AG04450 (cell line): ENCODE data around the gene BFSP1. TPM values are rescaled to one million over a fixed set of nuclear protein-coding genes. Genes with fewer than 3 reads are reported as not detected.
A peak's percentile ranks its signal among the peaks of the same experiment; 100 is the strongest.

Source experiments
- CTCF ChIA-PET: fragments of 300-600, 350-600 bp; formaldehyde crosslinking; extraction: SDS; loops from one replicate; lab custom pipeline; 2022; ENCODE audit warnings: antibody characterized with exemption, inconsistent platforms; lab: Charles Lee
- POLR2A ChIA-PET: fragments of 350-600 bp; formaldehyde crosslinking; extraction: SDS; loops from one replicate; lab custom pipeline; 2021; ENCODE audit warnings: antibody characterized with exemption, inconsistent platforms; lab: Yijun Ruan, JAX
- DNase-seq: peaks from one replicate; pipeline ENCODE4 v3.0.0-alpha.2; 2011; ENCODE audit warnings: low read depth, low spot score
- H3K27ac ChIP-seq: one replicate; pipeline ENCODE4 v1.5.1; 2012; ENCODE audit warnings: low read depth, low read length, control low read depth
- H3K27me3 ChIP-seq: one replicate; pipeline ENCODE4 v1.6.0; 2012; ENCODE audit warnings: low read length; ENCODE audit not compliant: control insufficient read depth, insufficient read depth
- H3K4me3 ChIP-seq: 2 replicates; pipeline ENCODE4 v1.5.1; 2011; ENCODE audit warnings: mild to moderate bottlenecking, low read depth, low read length, control low read depth
- H3K9me3 ChIP-seq: 2 replicates; pipeline ENCODE4 v1.5.1; 2012; ENCODE audit warnings: low read length; ENCODE audit not compliant: control insufficient read depth, insufficient read depth
- polyA plus RNA-seq: library from polyadenylated mRNA; depleted of rRNA; stranded (reverse); fragments of >200 nt; gene quantifications from 2 replicates; pipeline ENCODE4 v1.2.3, GENCODE V29; 2011
- TF ChIP-seq, protein P1 (sequence below): IDR thresholded peaks from 2 replicates; pipeline ENCODE4 v1.5.1; 2011; ENCODE audit warnings: low read depth, low read length, control low read depth, inconsistent platforms

The BFSP1 gene
- polyA plus RNA-seq, 1 experiment = 2.9 TPM

DNA sequence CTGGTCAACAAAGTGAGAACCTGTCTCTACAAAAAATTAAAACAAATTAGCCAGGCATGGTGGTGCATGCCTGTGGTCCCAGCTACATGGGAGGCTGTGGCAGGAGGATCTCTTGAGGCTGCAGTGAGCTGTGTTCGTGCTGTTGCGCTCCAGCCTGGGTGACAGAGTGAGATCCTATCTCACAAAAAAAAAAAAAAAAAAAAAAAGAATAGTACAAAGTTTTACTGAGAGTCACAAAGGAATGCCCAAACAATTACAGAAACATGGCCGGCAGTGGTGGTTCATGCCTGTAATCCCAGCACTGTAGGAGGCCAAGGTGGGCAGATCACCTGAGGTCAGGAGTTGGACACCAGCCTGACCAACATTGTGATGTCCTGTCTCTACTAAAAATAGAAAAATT is 23.9 kb upstream of the BFSP1 start:
- no peak for DNase-seq
- CTCF ChIA-PET = interaction anchor here (0.6 kb wide), 1 partner anchor 610 kb away, joined by 4 read pairs; no protein-coding TSS in a partner anchor
- no peak overlapping the region for H3K4me3 ChIP-seq
- POLR2A ChIA-PET = no interaction called here
- H3K27me3 ChIP-seq = no peaks in the 10 kb centered on the region
- TF ChIP-seq, protein P1, sequence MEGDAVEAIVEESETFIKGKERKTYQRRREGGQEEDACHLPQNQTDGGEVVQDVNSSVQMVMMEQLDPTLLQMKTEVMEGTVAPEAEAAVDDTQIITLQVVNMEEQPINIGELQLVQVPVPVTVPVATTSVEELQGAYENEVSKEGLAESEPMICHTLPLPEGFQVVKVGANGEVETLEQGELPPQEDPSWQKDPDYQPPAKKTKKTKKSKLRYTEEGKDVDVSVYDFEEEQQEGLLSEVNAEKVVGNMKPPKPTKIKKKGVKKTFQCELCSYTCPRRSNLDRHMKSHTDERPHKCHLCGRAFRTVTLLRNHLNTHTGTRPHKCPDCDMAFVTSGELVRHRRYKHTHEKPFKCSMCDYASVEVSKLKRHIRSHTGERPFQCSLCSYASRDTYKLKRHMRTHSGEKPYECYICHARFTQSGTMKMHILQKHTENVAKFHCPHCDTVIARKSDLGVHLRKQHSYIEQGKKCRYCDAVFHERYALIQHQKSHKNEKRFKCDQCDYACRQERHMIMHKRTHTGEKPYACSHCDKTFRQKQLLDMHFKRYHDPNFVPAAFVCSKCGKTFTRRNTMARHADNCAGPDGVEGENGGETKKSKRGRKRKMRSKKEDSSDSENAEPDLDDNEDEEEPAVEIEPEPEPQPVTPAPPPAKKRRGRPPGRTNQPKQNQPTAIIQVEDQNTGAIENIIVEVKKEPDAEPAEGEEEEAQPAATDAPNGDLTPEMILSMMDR = no peak
- no peaks in the 10 kb centered on the region for H3K9me3 ChIP-seq
- no peak overlapping the region for H3K27ac ChIP-seq

DNA sequence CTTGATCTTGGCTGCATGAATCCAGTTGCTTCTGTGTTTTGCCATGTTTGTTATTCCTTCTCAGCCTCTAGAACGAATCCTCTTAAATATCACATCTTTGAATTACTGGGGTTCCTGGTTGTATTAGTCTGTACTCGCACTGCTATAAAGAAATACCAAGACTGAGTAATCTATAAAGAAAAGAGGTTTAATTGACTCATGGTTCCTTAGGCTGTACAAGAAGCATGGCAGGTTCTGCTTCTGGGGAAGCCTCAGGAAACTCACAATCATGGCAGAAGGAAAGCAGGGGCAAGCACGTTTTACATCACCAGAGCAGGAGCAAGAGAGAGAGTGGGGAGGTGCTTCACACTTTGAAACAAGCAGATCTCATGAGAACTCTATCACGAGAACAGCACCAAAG is 18.0 kb upstream of the BFSP1 start:
- POLR2A ChIA-PET = no interaction called here
- TF ChIP-seq, protein P1 = no peak
- no peaks in the 10 kb centered on the region for H3K27me3 ChIP-seq
- no peak overlapping the region for H3K27ac ChIP-seq
- no peak for DNase-seq
- no peaks in the 10 kb centered on the region for H3K9me3 ChIP-seq
- CTCF ChIA-PET = no interaction called here
- H3K4me3 ChIP-seq = no peak overlapping the region

DNA sequence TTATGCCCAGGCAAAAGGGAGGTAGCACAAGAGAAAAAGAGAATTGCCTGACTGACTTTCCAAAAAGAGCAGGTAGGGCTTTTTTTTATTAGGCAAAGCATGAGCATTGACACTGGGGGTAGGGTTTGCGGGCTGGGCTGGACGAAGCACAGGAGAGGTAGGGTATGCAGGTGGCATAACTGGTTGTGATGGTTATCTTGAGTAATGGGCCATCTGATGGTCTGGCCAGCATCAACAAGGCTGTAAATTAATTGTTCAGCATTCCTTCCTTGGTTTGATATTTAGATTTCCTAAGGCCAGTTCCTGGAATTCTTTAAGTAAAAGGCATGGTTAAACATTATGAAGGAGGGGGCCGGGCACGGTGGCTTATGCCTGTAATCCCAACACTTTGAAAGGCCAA is 13.9 kb upstream of the BFSP1 start:
- DNase-seq = no peak
- no peaks in the 10 kb centered on the region for H3K27me3 ChIP-seq
- POLR2A ChIA-PET = interaction anchor here (5.0 kb wide), 1 partner anchor 25 kb away, joined by 59 read pairs; the partner anchor contains the start of gene DSTN
- no peak overlapping the region for H3K27ac ChIP-seq
- H3K4me3 ChIP-seq = no peak overlapping the region
- TF ChIP-seq, protein P1 = no peak
- H3K9me3 ChIP-seq = no peaks in the 10 kb centered on the region
- CTCF ChIA-PET = interaction anchor here (1.0 kb wide), 1 partner anchor 13 kb away, joined by 3 read pairs; no protein-coding TSS in a partner anchor

DNA sequence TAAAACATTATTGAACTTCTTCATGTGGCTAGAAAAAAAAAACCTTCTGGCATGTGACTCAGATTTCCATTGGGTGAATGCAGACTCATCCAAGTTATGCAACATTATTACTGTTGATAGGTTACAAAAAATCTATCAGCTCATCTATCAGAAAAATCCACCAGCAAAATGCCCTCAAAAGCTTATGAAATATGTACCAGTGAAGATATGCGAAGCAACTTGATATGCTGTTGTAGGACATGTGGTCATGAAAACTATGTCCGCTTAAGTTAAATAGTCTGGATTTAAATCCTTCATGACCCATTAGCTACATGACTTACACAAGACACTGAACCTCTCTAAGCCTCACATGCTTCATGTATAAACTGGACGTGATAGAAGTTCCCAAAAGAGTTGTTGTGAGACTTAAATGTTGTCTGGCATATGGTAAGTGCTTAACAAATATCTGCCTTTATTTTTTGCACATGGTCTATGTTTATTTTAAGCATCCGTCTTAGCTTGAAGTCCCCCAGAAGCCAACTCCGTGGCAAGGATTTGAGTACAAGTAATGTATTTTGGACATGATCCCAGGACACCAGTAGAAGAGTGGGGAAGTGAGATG is 12.5 kb upstream of the BFSP1 start:
- H3K27ac ChIP-seq = peak overlapping the region; percentile 82
- no peaks in the 10 kb centered on the region for H3K9me3 ChIP-seq
- no peak overlapping the region for H3K4me3 ChIP-seq
- H3K27me3 ChIP-seq = no peaks in the 10 kb centered on the region
- ChIA-PET CTCF (interaction anchor here (0.6 to 1.4 kb wide), 4 partner anchors 14 to 28 kb away, joined by 3 to 5 read pairs (median 4); partner anchors contain the start of gene DSTN), POLR2A (interaction anchor here (0.8 to 5.0 kb wide), 8 partner anchors 12 to 67 kb away, joined by 3 to 59 read pairs (median 6); partner anchors contain the start of genes BFSP1 and DSTN)
- DNase-seq = no peak
- TF ChIP-seq, protein P1 = no peak

DNA sequence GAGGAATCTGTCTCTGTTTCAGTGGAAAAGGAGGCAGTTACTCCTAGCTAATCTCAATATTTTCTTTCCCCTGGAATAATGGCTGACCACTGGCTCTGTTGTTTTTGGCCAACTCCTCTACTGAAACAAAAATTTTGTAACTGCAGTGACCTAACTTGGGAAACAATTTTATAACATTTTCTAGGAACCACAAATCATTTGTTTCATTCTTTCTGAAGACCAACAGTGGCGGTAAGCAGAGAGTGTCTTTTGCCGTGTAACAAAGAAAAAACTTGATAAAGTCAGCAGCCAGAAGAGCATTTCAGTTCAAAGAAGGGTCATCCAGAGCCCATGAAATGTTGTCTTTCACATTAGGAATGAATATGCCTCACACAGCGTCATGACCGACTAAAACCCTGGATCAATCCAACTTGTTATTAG is 11.8 kb upstream of the BFSP1 start:
- CTCF ChIA-PET = interaction anchor here (0.6 to 1.4 kb wide), 5 partner anchors 15 to 41 kb away, joined by 3 to 5 read pairs (median 3); partner anchors contain the start of gene DSTN
- Histone ChIP-seq H3K27me3 (no peaks in the 10 kb centered on the region), H3K9me3 (no peaks in the 10 kb centered on the region), H3K27ac (peak overlapping the region; percentile 82), H3K4me3 (no peak overlapping the region)
- DNase-seq = no peak
- TF ChIP-seq, protein P1 = no peak
- POLR2A ChIA-PET = interaction anchor here (0.8 to 5.0 kb wide), 10 partner anchors 12 to 68 kb away, joined by 3 to 59 read pairs (median 6); partner anchors contain the start of genes BFSP1 and DSTN
